T-cell (primary cell): ENCODE measurements around the gene S100A3. TPM values are rescaled to one million over a fixed set of nuclear protein-coding genes. Genes with fewer than 3 reads are reported as not detected.
"Not testable (repeated sequence)": the region's sequence is repeated elsewhere in the genome, so short reads cannot be mapped to it uniquely, and the experiment has no call there.

Experiments
- ATAC-seq, 4 experiments: fragments of 200-7000 bp in 3 of 4; fragments of 150-1000 bp in 1 of 4; cut with Tn5 transposase; replicated peaks in 1 of 4; 1 replicate in 3 of 4; 2 replicates in 1 of 4; pipeline ENCODE4 v1.10.0; 2021; ENCODE audit warnings: moderate library complexity in 3 of 4, mild to moderate bottlenecking in 2 of 4, moderate number of reproducible peaks in 1 of 4
- CTCF ChIA-PET, 2 donors: fragments of 300-600 bp; sonication (Branson Sonifier 250); formaldehyde crosslinking; loops; one replicate each; lab custom pipeline; 2022; ENCODE audit warnings: antibody characterized with exemption in 2 of 2; lab: Charles Lee
- POLR2A ChIA-PET, 2 donors: fragments of 300-600 bp; sonication (Branson Sonifier 250); formaldehyde crosslinking; loops; one replicate each; lab custom pipeline; 2022; ENCODE audit warnings: antibody characterized with exemption in 2 of 2; lab: Charles Lee
- DNase-seq, 35 experiments: peaks; one replicate each; pipeline versions ENCODE4 v3.0.0 to v3.0.0-alpha.2; 2013 to 2023
- H3K27ac ChIP-seq: one replicate; pipeline ENCODE4 v1.5.1; 2013; ENCODE audit warnings: low read length
- H3K27me3 ChIP-seq, 2 experiments: replicated peaks in 1 of 2; 1 replicate in 1 of 2; 2 replicates in 1 of 2; pipeline versions ENCODE4 v1.6.1 to v1.7.0; 2013; ENCODE audit warnings: low read length in 1 of 2, mixed read lengths in 1 of 2; ENCODE audit not compliant: control insufficient read depth in 2 of 2, insufficient read depth in 2 of 2; ENCODE audit errors: extremely low read depth in 1 of 2
- H3K36me3 ChIP-seq, 2 donors: 1 replicate in 1 of 2; 2 replicates in 1 of 2; pipeline versions ENCODE4 v1.6.1 to v1.7.0; 2013; ENCODE audit warnings: low read length in 1 of 2; ENCODE audit not compliant: control insufficient read depth in 2 of 2, insufficient read depth in 1 of 2; ENCODE audit errors: extremely low read depth in 1 of 2
- H3K4me1 ChIP-seq, 2 experiments: 1 replicate in 1 of 2; 2 replicates in 1 of 2; pipeline versions ENCODE4 v1.6.1 to v1.7.0; 2013; ENCODE audit warnings: low read length in 2 of 2, mixed read lengths in 1 of 2; ENCODE audit not compliant: insufficient read depth in 2 of 2, control insufficient read depth in 1 of 2; ENCODE audit errors: extremely low read depth in 1 of 2
- H3K4me3 ChIP-seq, 2 donors: 1 replicate in 1 of 2; 2 replicates in 1 of 2; pipeline versions ENCODE4 v1.5.1 to v1.7.0; 2013; ENCODE audit warnings: mild to moderate bottlenecking in 2 of 2, low read length in 1 of 2, moderate library complexity in 1 of 2; ENCODE audit not compliant: control insufficient read depth in 1 of 2; ENCODE audit errors: extremely low read depth in 1 of 2
- H3K9me3 ChIP-seq: 2 replicates; pipeline ENCODE4 v1.7.0; 2013
- H3K27ac Mint-ChIP-seq, 2 donors: one replicate each; pipeline ENCODE4 v1.8.0; 2020 to 2021; ENCODE audit warnings: mild to moderate bottlenecking in 2 of 2, mixed read lengths in 2 of 2
- H3K27me3 Mint-ChIP-seq, 2 donors: one replicate each; pipeline ENCODE4 v1.8.0; 2021 to 2022; ENCODE audit warnings: mixed read lengths in 2 of 2
- H3K36me3 Mint-ChIP-seq: one replicate; pipeline ENCODE4 v1.8.0; 2021; ENCODE audit warnings: mixed read lengths
- H3K4me1 Mint-ChIP-seq, 3 donors: one replicate each; pipeline ENCODE4 v1.8.0; 2020 to 2022; ENCODE audit warnings: mixed read lengths in 3 of 3, mild to moderate bottlenecking in 1 of 3
- H3K4me3 Mint-ChIP-seq, 3 donors: one replicate each; pipeline ENCODE4 v1.8.0; 2020 to 2022; ENCODE audit warnings: mild to moderate bottlenecking in 3 of 3, mixed read lengths in 3 of 3, moderate library complexity in 3 of 3
- H3K9me3 Mint-ChIP-seq, 3 donors: one replicate each; pipeline ENCODE4 v1.8.0; 2020 to 2022; ENCODE audit warnings: mixed read lengths in 3 of 3
- WGBS: methylation state at CpG from one replicate; pipeline ENCODE4 v1.1.5; 2013; ENCODE audit warnings: missing lambda C conversion rate; ENCODE audit not compliant: insufficient coverage; 5-methylcytosine and 5-hydroxymethylcytosine counted together
- total RNA-seq, 35 experiments: library from RNA in 6 of 35; stranded (reverse) in 6 of 35; fragments of 120-200 nt in 1 of 35; gene quantifications; one replicate each; pipeline versions ENCODE4 v1.2.1 to v1.2.4 and lab custom pipeline; 2013 to 2026

Gene S100A3
- total RNA-seq, 5 donors from 2014 or later (not counting 1 experiment from before 2014, with no cell fraction given), result not detected

GRCh38 chr1:153578936-153579335, 29.9 kb upstream of the S100A3 start:
- Mint-ChIP-seq H3K36me3 (no peaks in the 10 kb centered on the region), H3K4me3 (no peak overlapping the region), H3K27me3 (peaks cover 21 to 30% of the 10 kb centered on the region in 2 donors), H3K9me3 (no peaks in the 10 kb centered on the region), H3K4me1 (no peaks in the 10 kb centered on the region), H3K27ac (no peak overlapping the region)
- Histone ChIP-seq H3K27ac (no peak overlapping the region), H3K27me3 (peaks cover 0 to 28% of the 10 kb centered on the region in 2 experiments), H3K9me3 (no peaks in the 10 kb centered on the region), H3K4me1 (no peaks in the 10 kb centered on the region), H3K36me3 (no peaks in the 10 kb centered on the region), H3K4me3 (no peak overlapping the region)
- ChIA-PET CTCF (no interaction called here), POLR2A (interaction anchor here in 1 of 2 donors (0.6 kb wide), 1 partner anchor 265 kb away, joined by 13 read pairs; no protein-coding TSS in a partner anchor)
- no peak for DNase-seq
- 57% methylated on average over 3 of the region's 3 CpGs for WGBS
- no peak for ATAC-seq

GRCh38 chr1:153578490-153578889, 29.4 kb upstream of the S100A3 start:
- Mint-ChIP-seq H3K9me3 (no peaks in the 10 kb centered on the region), H3K27ac (no peak overlapping the region), H3K4me3 (no peak overlapping the region), H3K27me3 (peaks cover 21 to 29% of the 10 kb centered on the region in 2 donors), H3K4me1 (no peaks in the 10 kb centered on the region), H3K36me3 (no peaks in the 10 kb centered on the region)
- H3K4me1 ChIP-seq, result no peaks in the 10 kb centered on the region
- CTCF ChIA-PET, result no interaction called here
- POLR2A ChIA-PET, result interaction anchor here in 1 of 2 donors (0.6 kb wide), 1 partner anchor 265 kb away, joined by 13 read pairs; no protein-coding TSS in a partner anchor
- H3K36me3 ChIP-seq, result no peaks in the 10 kb centered on the region
- no peaks in the 10 kb centered on the region for H3K9me3 ChIP-seq
- DNase-seq (no peak), ATAC-seq (no peak)
- peaks cover 0 to 28% of the 10 kb centered on the region in 2 experiments for H3K27me3 ChIP-seq
- no peak overlapping the region for H3K27ac ChIP-seq
- H3K4me3 ChIP-seq, result no peak overlapping the region

GRCh38 chr1:153577624-153578051, 28.6 kb upstream of the S100A3 start:
- Histone ChIP-seq H3K4me1 (no peaks in the 10 kb centered on the region), H3K4me3 (no peak overlapping the region), H3K27me3 (peaks cover 0 to 28% of the 10 kb centered on the region in 2 experiments), H3K36me3 (no peaks in the 10 kb centered on the region), H3K27ac (no peak overlapping the region), H3K9me3 (no peaks in the 10 kb centered on the region)
- WGBS, result 60% methylated on average over 9 of the region's 9 CpGs
- CTCF ChIA-PET, result interaction anchor here in 1 of 2 donors (0.7 kb wide), 1 partner anchor 21 kb away, joined by 3 read pairs; no protein-coding TSS in a partner anchor
- H3K4me3 Mint-ChIP-seq, result no peak overlapping the region
- H3K4me1 Mint-ChIP-seq, result peaks cover 0 to 7% (median 5%) of the 10 kb centered on the region in 3 donors
- no peak for ATAC-seq
- no peak for DNase-seq
- H3K36me3 Mint-ChIP-seq, result no peaks in the 10 kb centered on the region
- POLR2A ChIA-PET, result no interaction called here
- H3K9me3 Mint-ChIP-seq, result no peaks in the 10 kb centered on the region
- no peak overlapping the region for H3K27ac Mint-ChIP-seq
- H3K27me3 Mint-ChIP-seq, result peaks cover 21 to 29% of the 10 kb centered on the region in 2 donors

GRCh38 chr1:153577138-153577537, 28.1 kb upstream of the S100A3 start:
- DNase-seq, result no peak
- POLR2A ChIA-PET, result no interaction called here
- Mint-ChIP-seq H3K4me1 (peaks cover 0 to 9% (median 7%) of the 10 kb centered on the region in 3 donors), H3K9me3 (no peaks in the 10 kb centered on the region), H3K27ac (no peak overlapping the region), H3K4me3 (no peak overlapping the region), H3K27me3 (peaks cover 21 to 29% of the 10 kb centered on the region in 2 donors), H3K36me3 (no peaks in the 10 kb centered on the region)
- H3K27me3 ChIP-seq, result peaks cover 0 to 28% of the 10 kb centered on the region in 2 experiments
- CTCF ChIA-PET, result no interaction called here
- H3K27ac ChIP-seq, result no peak overlapping the region
- no peaks in the 10 kb centered on the region for H3K9me3 ChIP-seq
- H3K4me1 ChIP-seq, result no peaks in the 10 kb centered on the region
- no peaks in the 10 kb centered on the region for H3K36me3 ChIP-seq
- 70% methylated on average over 2 of the region's 4 CpGs for WGBS
- H3K4me3 ChIP-seq, result no peak overlapping the region
- ATAC-seq, result no peak

GRCh38 chr1:153575497-153575896, 26.4 kb upstream of the S100A3 start:
- H3K27ac Mint-ChIP-seq, H3K27ac ChIP-seq, H3K4me3 ChIP-seq, H3K36me3 Mint-ChIP-seq, H3K36me3 ChIP-seq, H3K9me3 ChIP-seq, CTCF ChIA-PET, H3K9me3 Mint-ChIP-seq, H3K4me1 ChIP-seq, H3K4me1 Mint-ChIP-seq, DNase-seq, POLR2A ChIA-PET, ATAC-seq, H3K4me3 Mint-ChIP-seq: not testable (repeated sequence)
- peaks cover 0 to 22% of the 10 kb centered on the region in 2 experiments for H3K27me3 ChIP-seq
- no CpG with 5 or more reads among the region's 10 CpGs for WGBS
- H3K27me3 Mint-ChIP-seq, result peaks cover 24 to 29% of the 10 kb centered on the region in 2 donors

- H3K9me3 Mint-ChIP-seq, H3K4me1 ChIP-seq, H3K4me3 ChIP-seq, H3K27ac Mint-ChIP-seq, CTCF ChIA-PET, ATAC-seq, H3K4me3 Mint-ChIP-seq, H3K36me3 Mint-ChIP-seq, H3K36me3 ChIP-seq, H3K9me3 ChIP-seq, DNase-seq, H3K4me1 Mint-ChIP-seq, H3K27ac ChIP-seq, POLR2A ChIA-PET: not testable (repeated sequence)
- 90% methylated on average over 17 of the region's 35 CpGs for WGBS
- H3K27me3 ChIP-seq, result peaks cover 0 to 22% of the 10 kb centered on the region in 2 experiments
- H3K27me3 Mint-ChIP-seq, result peaks cover 24 to 29% of the 10 kb centered on the region in 2 donors
Measured at GRCh38 chr1:153575081-153575491, 26.0 kb upstream of the S100A3 start.
